DOHH2 (cell line): ENCODE data around the gene F12.

Experiments used
- H3F3A ChIP-seq: fragments of 200-600 bp; sonication (generic), shearing (Covaris generic); 2 replicates; pipeline ENCODE4 v1.6.0; 2016; ENCODE audit warnings: antibody characterized with exemption, mild to moderate bottlenecking; ENCODE audit not compliant: control insufficient read depth, insufficient read depth
- H3K27ac ChIP-seq: fragments of 200-600 bp; sonication (generic); 2 replicates; pipeline ENCODE4 v1.5.1; 2014; ENCODE audit warnings: low read depth, mild to moderate bottlenecking, low read length, moderate library complexity
- H3K27me3 ChIP-seq: fragments of 200-600 bp; sonication (generic); 2 replicates; pipeline ENCODE4 v1.6.1; 2014; ENCODE audit warnings: mild to moderate bottlenecking, low read length, mixed read lengths; ENCODE audit not compliant: control insufficient read depth
- H3K36me3 ChIP-seq: fragments of 200-600 bp; sonication (generic); 2 replicates; pipeline ENCODE4 v1.6.1; 2014; ENCODE audit warnings: mild to moderate bottlenecking, low read length, moderate library complexity, mixed read lengths; ENCODE audit not compliant: control insufficient read depth
- H3K4me1 ChIP-seq: fragments of 200-600 bp; sonication (generic); 2 replicates; pipeline ENCODE4 v1.6.1; 2014; ENCODE audit warnings: mild to moderate bottlenecking, low read length, mixed read lengths; ENCODE audit not compliant: control insufficient read depth
- H3K4me2 ChIP-seq: fragments of 200-600 bp; sonication (generic); 2 replicates; pipeline ENCODE4 v1.6.0; 2014; ENCODE audit warnings: mild to moderate bottlenecking, low read length, moderate library complexity
- H3K4me3 ChIP-seq: fragments of 200-600 bp; sonication (generic); 2 replicates; pipeline ENCODE4 v1.5.1; 2014; ENCODE audit warnings: mild to moderate bottlenecking, low read length, mixed read lengths
- H3K79me2 ChIP-seq: fragments of 200-600 bp; sonication (generic); 2 replicates; pipeline ENCODE4 v1.6.1; 2014; ENCODE audit warnings: mild to moderate bottlenecking, low read length, mixed read lengths; ENCODE audit not compliant: control insufficient read depth
- H3K9me2 ChIP-seq: fragments of 200-600 bp; sonication (generic); replicated peaks from 2 replicates; pipeline ENCODE4 v1.6.1; 2014; ENCODE audit warnings: mild to moderate bottlenecking, low read length, mixed read lengths; ENCODE audit not compliant: control insufficient read depth
- H3K9me3 ChIP-seq: fragments of 200-600 bp; sonication (generic); 2 replicates; pipeline ENCODE4 v1.6.1; 2014; ENCODE audit warnings: antibody characterized with exemption, low read length, mixed read lengths; ENCODE audit not compliant: control insufficient read depth, insufficient read depth
- H4K20me1 ChIP-seq: fragments of 200-600 bp; sonication (generic); 2 replicates; pipeline ENCODE4 v1.6.0; 2014; ENCODE audit warnings: low read depth, mild to moderate bottlenecking, antibody characterized with exemption, low read length, moderate library complexity; ENCODE audit not compliant: control insufficient read depth, insufficient read depth
- CTCF ChIP-seq: fragments of 200-600 bp; sonication (generic); IDR thresholded peaks from one replicate; pipeline ENCODE4 v1.5.1; 2014; ENCODE audit warnings: antibody characterized with exemption, mild to moderate bottlenecking, low read depth, low read length; ENCODE audit not compliant: poor library complexity, severe bottlenecking
- EZH2phosphoT487 ChIP-seq: fragments of 200-600 bp; sonication (generic); IDR thresholded peaks from 2 replicates; pipeline ENCODE4 v1.6.1; 2017; ENCODE audit warnings: borderline replicate concordance, mild to moderate bottlenecking, antibody characterized with exemption, low read length, moderate library complexity, mixed read lengths

F12 gene

GRCh38 chr5:177359451-177359851 lies 49.9 kb downstream of the F12 start:
- peaks cover 4% of the 10 kb centered on the region; the same call in 1 of the 2 replicates for H3K9me3 ChIP-seq
- H3F3A ChIP-seq, result peaks cover 8% of the 10 kb centered on the region
- H3K4me3 ChIP-seq, result no peak overlapping the region
- H3K27ac ChIP-seq, result no peak overlapping the region
- peaks cover 19% of the 10 kb centered on the region for H3K79me2 ChIP-seq
- peak overlapping the region; percentile 90 for H3K4me2 ChIP-seq
- H3K4me1 ChIP-seq, result peaks cover 80% of the 10 kb centered on the region
- H4K20me1 ChIP-seq, result no peaks in the 10 kb centered on the region
- H3K9me2 ChIP-seq, result no peaks in the 10 kb centered on the region
- no peak for TF ChIP-seq EZH2phosphoT487
- no peak for TF ChIP-seq CTCF
- H3K27me3 ChIP-seq, result no peaks in the 10 kb centered on the region
- no peaks in the 10 kb centered on the region for H3K36me3 ChIP-seq

- H3K79me2 ChIP-seq, result peaks cover 13% of the 10 kb centered on the region
- no peak for TF ChIP-seq CTCF
- TF ChIP-seq EZH2phosphoT487, result no peak
- no peaks in the 10 kb centered on the region for H3K27me3 ChIP-seq
- H3K9me3 ChIP-seq, result peaks cover 4% of the 10 kb centered on the region; the same call in 1 of the 2 replicates
- peak overlapping the region; percentile 65 for H3K27ac ChIP-seq
- H4K20me1 ChIP-seq, result no peaks in the 10 kb centered on the region
- H3K4me1 ChIP-seq, result peaks cover 71% of the 10 kb centered on the region
- no peaks in the 10 kb centered on the region for H3K36me3 ChIP-seq
- peak overlapping the region; percentile 91 for H3K4me3 ChIP-seq
- H3K4me2 ChIP-seq, result peak overlapping the region; percentile 90
- peaks cover 8% of the 10 kb centered on the region for H3F3A ChIP-seq
- no peaks in the 10 kb centered on the region for H3K9me2 ChIP-seq
These were observed 51.0 kb downstream of the F12 start for GRCh38 chr5:177358370-177358819.

- no peak for TF ChIP-seq CTCF
- TF ChIP-seq EZH2phosphoT487, result no peak
- Histone ChIP-seq H3F3A (peaks cover 8% of the 10 kb centered on the region), H3K4me3 (peak within 1 kb of the TSS; percentile 91), H3K27me3 (no peaks in the 10 kb centered on the region), H4K20me1 (no peaks in the 10 kb centered on the region), H3K79me2 (peaks cover 13% of the 10 kb centered on the region), H3K4me1 (peaks cover 64% of the 10 kb centered on the region), H3K36me3 (no peaks in the 10 kb centered on the region), H3K27ac (peak within 1 kb of the TSS; percentile 65), H3K9me3 (peaks cover 4% of the 10 kb centered on the region; the same call in 1 of the 2 replicates), H3K4me2 (peak within 1 kb of the TSS; percentile 90), H3K9me2 (no peaks in the 10 kb centered on the region)
These were observed 51.7 kb downstream of the F12 start, which contains the start of gene RGS14 for GRCh38 chr5:177357459-177358351. Gene RGS14, plus strand, starts transcription at chr5:177357924. Its CDS starts 101 bp downstream, at chr5:177358025.
